Measurements from ENCODE around the gene ARHGDIA. TPM values are rescaled to one million over a fixed set of nuclear protein-coding genes. Genes with fewer than 3 reads are reported as not detected.

Gene ARHGDIA
- total RNA-seq, 1 donor from 2014 or later: 109 TPM

GRCh38 chr17:81906476-81907218, 35.5 kb upstream of the ARHGDIA start:
- DNase-seq (ENCODE audit: low spot score) (no peak), ATAC-seq (no peak)

DNA sequence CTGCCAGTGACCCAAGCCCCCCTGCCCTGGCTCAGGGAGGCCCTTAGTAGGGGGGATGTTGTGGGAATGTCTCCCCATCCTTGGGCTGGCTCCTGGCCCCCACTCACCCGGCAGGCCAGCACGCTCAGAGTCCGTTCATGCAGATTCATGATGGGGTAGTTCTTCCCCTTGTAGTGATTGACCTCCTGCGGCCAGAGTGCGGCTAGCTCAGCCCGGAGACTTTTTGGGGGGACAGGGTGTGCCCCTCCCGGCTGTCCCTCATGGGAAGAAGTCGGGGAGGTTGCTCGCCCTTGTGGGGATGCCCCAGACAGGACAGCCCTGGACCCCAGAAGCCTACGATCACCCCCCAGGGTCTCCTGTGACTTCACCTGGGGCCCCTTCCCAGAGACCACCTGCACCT, 34.9 kb upstream of the ARHGDIA start:
- DNase-seq (ENCODE audit: low spot score): no peak
- ATAC-seq: no peak

GRCh38 chr17:81905424-81905875, 34.3 kb upstream of the ARHGDIA start:
- DNase-seq (ENCODE audit: low spot score): no peak
- no peak for ATAC-seq

- peak; percentile 44 for DNase-seq (ENCODE audit: low spot score)
- no peak for ATAC-seq
Measured at GRCh38 chr17:81904600-81905423, 33.7 kb upstream of the ARHGDIA start.

DNA sequence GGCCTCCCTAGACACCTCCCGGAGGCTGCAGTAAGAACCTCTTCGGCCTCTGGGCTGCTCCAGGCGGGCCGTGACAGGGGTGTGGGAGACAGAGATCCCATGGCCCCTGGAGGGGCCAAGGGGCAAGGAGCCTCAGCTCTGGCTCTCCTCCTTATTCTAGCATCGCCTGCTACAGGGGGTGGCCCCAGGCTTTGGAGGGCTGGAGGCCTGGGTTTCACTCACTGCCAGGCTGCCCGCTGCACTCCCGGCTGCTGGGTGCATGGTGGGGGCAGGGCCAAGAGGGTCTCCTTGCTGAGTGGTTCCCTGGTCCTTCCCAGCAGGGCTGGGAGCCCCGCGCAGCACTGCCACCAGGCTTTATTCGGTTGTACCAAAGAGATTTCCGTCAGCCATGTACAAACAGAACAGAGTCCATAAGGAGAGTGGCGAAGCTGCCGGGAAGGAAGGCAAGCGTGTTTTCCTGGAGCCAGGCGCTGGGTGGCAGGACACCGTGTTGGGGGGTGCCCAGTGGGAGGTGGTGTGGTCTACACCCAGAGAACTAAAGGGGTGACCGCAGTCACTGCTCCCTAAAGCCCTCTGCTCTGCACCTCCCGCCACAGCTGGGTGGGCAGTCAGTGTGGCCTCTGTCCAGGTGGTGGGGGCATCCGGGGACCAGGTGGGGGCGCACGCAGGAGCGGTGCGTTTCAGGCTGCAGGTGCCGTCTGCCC, 32.9 kb upstream of the ARHGDIA start:
- ATAC-seq (no peak), DNase-seq (ENCODE audit: low spot score) (no peak)

GRCh38 chr17:81903415-81903831, 32.3 kb upstream of the ARHGDIA start:
- no peak for DNase-seq (ENCODE audit: low spot score)
- ATAC-seq: peak; percentile 3

GRCh38 chr17:81902653-81903414, 31.7 kb upstream of the ARHGDIA start:
- DNase-seq (ENCODE audit: low spot score): peak; percentile 60

GRCh38 chr17:81902023-81902652, 31.0 kb upstream of the ARHGDIA start, which contains the start of gene NPB:
NPB (plus strand) TSS chr17:81902238; CDS start chr17:81902278, 40 bp downstream.
- peak; percentile 62 for ATAC-seq
- DNase-seq (ENCODE audit: low spot score): peak; percentile 59

More at GRCh38 chr17:81902653-81903414, 31.7 kb upstream of the ARHGDIA start:
- peak; percentile 47 for ATAC-seq

DNA sequence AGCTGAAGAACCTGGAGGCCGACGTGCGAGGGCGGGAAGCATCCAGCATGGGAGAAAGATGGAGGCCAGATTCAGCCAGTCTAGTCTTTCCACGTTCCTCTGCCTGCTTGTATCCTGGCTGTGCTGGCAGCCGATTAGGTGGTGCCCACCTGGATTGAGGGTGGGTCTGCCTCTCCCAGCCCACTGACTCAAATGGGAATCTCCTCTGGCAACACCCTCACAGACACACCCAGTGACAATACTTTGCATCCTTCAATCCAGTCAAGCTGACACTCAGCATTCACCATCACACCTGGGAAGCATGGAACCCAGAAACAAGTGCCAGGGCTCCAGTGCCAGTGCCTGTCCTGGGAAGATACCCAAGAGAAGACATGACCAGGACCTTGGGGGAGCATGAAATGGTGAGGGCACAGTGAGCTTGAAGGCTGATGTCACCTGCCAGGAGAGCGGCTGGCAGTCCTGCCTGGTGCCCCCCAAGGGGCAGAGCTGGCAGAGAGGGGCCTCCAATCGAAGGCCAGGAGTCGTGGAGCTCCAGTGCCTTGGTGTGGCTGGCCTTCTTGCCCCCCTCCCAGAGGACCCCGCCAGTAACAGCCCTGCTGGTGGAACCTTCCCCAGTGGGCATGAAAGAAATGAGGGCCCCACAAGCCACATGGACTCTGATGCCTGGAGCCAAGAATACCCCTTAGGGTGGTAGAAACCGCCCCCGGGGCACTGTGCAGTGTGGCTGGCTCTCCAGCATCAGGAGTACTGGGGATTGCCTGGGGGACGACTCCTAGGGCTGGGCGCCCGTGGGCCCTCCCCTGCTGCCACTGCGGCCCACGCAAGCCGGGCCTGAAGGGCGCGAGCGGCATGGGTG, 30.3 kb upstream of the ARHGDIA start:
- ATAC-seq (peak; percentile 4), DNase-seq (ENCODE audit: low spot score) (no peak)

- no peak for ATAC-seq
- DNase-seq (ENCODE audit: low spot score): no peak
Measured at GRCh38 chr17:81900181-81900820, 29.2 kb upstream of the ARHGDIA start.

DNA sequence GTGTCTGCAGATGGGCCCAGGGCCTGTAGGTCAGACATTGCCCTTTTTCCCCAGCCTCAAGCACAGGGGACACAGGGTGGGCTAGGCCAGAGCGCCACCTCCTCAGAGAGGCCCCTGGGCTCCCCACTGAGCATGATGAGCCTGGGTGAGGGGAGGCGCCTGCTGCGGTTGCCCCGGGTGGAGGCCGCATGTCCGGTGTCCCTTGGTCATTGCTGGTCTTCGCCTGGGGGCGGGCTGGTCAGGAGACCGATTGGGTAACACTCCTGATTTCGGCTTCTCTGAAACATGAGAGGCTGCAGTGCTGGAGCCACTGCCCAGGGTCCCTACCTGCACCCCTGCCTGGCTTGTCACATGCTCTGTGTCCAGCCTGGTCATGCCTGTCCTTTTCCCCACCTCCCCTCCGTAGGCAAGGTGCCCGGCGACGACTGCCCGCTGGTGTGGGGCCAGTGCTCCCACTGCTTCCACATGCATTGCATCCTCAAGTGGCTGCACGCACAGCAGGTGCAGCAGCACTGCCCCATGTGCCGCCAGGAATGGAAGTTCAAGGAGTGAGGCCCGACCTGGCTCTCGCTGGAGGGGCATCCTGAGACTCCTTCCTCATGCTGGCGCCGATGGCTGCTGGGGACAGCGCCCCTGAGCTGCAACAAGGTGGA, 28.5 kb upstream of the ARHGDIA start:
- ATAC-seq (no peak), DNase-seq (ENCODE audit: low spot score) (no peak)

DNA sequence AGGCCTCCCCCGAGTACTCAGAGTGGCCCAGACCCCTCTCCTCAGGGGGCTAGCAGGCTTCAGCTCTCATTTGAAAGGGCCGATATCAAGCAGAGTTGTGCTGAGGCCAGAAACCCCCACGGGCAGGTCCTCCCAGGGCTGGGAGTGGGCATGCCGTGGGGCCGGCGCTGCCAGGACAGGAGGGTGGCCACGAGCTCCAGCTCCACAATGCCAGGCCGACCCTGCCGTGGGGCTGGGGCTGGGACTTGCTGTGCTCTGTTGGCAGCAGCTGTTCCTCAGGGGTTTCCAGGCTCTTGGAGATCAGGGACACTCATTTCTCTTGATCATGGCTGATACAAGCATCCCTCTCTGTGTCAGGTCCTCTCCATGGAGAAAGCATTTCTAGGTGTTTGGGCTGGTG, 27.7 kb upstream of the ARHGDIA start:
- no peak for ATAC-seq

DNA sequence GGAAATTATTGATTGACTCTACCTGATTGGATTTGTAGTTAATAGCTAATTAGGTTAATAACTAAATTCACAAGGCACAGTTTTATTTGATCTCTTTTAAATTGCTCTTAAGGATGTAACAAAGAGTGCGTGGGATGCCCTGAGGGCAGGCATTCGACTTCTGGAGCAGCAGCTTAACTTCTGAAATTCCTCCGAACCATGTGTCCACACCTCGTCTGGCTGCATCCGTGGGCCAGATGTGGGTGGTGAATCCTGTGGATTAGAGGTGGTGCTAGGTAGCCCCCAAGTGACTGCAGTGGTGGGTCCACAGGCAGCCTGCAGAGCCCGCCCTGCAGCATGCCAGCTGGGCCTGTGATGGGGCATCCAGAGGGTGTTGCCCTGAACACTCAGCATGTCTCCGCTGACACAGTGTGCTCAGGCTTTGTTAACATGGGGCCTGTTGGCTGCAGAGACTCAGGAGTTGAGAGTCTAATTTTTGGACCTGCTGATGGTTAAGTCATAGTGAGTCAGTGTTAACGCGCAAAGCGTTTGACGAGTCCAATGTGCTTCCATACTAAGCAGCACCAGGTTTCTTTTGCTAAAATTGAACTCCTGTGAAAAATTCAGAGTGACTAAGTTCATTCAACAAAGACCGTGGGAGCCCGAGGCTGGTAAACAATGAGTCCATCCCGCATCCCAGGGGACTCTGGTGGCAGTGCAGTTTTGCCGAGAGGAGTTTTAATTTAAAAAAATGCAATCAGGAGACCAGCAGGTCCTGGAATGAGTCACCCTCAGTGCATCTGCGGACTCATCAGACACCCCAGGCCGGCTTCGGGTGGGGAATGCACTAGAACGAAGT, 27.1 kb upstream of the ARHGDIA start:
- DNase-seq (ENCODE audit: low spot score): no peak
- ATAC-seq: no peak

More for the DNA sequence above, 27.7 kb upstream of the ARHGDIA start:
- no peak for DNase-seq (ENCODE audit: low spot score)

GRCh38 chr17:81895400-81895799, 24.3 kb upstream of the ARHGDIA start:
- no peak for DNase-seq (ENCODE audit: low spot score)
- no peak for ATAC-seq

DNA sequence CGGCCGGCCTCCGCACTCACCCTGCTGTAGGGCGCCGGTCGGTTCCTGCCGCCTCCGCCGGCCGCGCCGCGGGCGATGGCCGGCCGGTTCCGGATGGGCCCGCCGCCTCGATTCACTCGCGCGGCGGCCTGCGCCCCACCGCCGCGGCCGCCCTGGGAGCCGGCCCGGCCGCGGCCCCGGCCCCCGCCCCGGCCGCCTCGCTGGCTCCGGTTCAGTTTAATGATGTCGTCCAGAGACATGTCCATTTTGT, 20.1 kb upstream of the ARHGDIA start:
- ATAC-seq (no peak), DNase-seq (ENCODE audit: low spot score) (no peak)

- no peak for ATAC-seq
- no peak for DNase-seq (ENCODE audit: low spot score)
Measured at GRCh38 chr17:81890447-81891302, 19.5 kb upstream of the ARHGDIA start.

GRCh38 chr17:81889602-81890001, 18.5 kb upstream of the ARHGDIA start:
- no peak for ATAC-seq
- DNase-seq (ENCODE audit: low spot score): no peak

Data from left lobe of liver (tissue), 2 donors.